ENCODE data around the gene DCBLD2.

Gene DCBLD2

GRCh38 chr3:98768961-98769360 lies 132.5 kb downstream of the DCBLD2 start:
- DNase-seq (ENCODE audit: low read depth in 2 of 2): no peak

DNA sequence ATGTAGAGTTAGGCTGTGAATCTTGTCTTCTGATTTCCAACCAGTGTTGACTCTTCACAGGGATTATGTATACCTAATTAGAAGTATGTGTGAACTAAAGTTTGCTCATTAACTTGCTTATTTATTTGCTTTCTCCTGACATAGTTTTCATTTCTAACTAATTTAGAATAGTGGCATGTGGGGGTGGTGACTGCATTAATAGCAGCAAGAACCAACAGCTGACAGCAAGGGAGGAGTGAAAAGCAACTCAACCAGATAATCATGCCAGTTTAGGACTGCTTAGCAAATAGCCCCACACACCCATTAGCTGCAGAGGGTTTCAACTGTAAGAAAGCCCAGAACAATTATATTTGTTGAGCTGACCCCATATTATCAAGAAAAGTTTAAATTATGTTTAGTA lies 134.6 kb downstream of the DCBLD2 start:
- no peak for DNase-seq (ENCODE audit: low read depth in 2 of 2)

DNA sequence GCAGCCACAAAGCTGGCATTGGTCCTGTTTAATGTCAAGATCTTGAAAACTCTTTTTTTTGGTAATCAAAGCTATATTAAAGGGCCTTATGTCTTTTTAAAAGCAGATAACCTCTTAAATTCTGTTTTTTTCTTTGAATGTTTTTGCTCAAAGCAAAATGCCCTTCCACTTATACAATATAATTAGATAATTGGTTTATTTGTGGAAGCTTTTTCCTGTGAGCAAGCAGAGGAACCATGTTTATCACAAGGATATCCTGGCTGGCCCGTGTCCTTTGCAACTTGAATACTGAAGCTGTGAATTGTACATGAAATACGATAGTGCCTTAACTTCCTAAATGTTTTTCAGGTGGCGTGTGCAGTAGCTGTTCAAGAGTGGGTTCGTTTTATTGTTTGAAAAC lies 135.8 kb downstream of the DCBLD2 start:
- DNase-seq (ENCODE audit: low read depth in 2 of 2): no peak

DNA sequence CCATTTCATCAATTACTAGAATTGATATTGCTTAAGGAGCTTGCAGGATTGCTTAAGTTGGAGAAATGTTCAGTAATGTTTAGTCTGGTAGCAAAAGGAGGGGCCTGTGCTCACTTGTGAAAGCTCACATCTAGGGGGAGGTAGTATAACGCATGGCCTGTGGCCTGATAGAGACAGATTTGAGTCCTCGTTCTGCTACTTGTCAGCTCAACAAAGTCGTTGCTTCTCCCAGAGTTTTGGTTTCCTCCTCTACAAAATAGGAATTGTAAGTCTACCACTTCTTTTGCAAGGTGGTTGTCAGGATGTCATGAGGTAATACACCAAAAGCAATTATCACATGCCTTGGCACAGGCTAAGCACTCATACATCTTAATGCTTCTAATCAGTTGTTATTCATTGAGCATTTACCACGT lies 137.0 kb downstream of the DCBLD2 start:
- no peak for DNase-seq (ENCODE audit: low read depth in 2 of 2)

DNA sequence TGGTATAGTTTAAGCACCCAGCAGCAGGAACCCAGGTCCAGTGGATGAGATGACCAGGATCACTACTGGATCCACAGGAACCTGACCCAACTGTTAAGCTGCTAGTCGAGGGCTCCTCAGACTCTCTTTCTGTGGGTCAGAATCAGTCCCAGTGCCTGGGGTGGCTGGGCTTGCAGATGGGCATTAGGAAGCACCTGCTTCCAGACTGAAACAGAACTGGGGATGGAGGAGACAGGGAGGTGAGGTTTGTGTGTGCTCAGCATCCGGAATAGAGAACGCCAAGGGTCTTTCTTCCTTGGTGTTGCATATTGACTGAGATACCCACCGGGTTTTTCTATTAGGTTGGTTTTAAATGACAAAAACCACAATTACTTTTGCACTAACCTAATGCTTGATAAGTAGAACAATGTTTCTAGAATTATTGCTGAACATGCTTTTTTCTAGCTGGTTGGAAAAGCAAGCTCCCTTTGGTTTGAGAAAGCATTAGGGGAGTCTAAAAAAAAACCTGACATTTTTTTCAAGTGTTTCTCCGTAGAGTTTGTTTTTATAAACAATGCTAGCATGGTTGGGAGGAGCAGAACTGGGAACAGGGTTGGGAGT lies 137.6 kb downstream of the DCBLD2 start:
- DNase-seq (ENCODE audit: low read depth in 2 of 2): no peak

DNA sequence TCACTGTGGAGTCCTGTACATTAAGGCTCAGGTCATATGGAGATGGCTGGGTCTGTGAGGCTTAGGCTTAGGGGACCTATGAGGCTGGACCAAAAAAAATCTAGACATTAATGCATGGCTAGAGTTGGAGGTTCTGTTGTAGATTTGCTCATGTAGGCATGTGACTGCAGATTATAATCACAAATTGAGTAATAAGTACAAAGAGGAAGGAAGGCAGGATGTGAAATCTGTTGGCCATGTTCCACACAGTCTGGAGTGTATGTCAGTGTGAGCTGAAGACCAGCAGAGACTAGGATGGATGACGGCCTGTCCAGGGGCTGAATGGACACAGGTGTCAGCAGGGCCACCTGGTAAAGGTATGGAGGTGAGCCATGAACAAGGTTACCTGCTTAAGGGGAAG lies 138.4 kb downstream of the DCBLD2 start, which contains the start of gene ST3GAL6:
Gene ST3GAL6 (plus strand): TSS at position 265 of the 400 bp plus-strand sequence. CDS start 5,101 bp downstream, outside the sequence.
- DNase-seq (ENCODE audit: low read depth in 2 of 2): no peak

GRCh38 chr3:98761643-98762229 lies 139.8 kb downstream of the DCBLD2 start:
- no peak for DNase-seq (ENCODE audit: low read depth in 2 of 2)

DNA sequence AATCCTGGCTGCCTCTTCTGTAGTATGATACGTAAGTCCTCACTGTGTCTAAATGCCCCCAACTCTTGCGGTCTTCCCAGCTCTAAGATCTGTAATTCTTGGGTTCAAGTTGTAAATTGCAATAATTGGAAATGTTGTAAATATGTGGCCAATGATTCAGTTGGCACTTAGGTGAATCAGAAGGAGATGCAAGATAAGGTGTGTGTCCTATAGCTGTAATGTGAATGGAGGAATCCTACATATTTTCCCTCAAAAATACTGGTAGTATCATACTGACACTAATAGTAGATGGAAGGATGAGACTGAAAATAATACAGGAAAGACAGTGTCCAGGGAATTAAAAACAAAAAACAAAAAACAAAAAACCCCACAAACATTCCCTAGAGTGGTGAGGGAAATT lies 141.9 kb downstream of the DCBLD2 start:
- DNase-seq (ENCODE audit: low read depth in 2 of 2): no peak

DNA sequence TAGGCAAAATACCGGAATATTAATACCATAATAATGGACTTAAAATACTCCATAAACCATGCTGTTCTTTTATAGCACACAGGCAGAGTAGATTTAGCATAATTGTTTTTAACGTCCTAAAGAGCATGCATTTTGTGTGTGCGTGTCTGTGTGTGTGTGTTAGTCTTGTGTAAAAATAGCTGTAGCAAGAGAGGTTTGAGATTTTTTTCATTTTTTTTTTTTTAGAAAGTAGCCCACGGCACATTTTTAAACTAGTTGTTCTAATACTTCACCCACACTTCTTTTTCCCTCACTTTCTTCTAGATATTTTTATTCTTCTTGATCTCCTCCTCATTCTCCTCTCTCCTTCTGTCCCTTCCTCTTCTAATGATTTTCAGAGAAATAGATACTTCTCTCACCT lies 145.9 kb downstream of the DCBLD2 start:
- no peak for DNase-seq (ENCODE audit: low read depth in 2 of 2)

DNA sequence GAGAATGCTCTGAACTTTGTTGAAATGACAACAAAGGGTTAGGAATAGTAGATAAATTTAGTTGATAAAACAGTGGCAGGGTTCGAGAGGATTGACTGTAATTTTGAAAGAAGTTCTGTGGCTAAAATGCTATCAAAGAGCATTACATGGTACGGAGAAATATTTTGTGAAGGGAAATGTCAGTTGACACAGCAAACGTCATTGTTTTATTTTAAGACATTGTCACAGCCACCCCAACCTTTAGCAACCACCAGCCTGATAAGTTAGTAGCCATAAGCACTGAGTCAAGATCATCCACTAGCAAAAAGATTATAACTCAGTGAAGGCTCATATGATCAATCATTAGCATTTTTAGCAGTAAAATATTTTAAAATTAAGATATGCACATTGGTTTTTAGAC lies 147.0 kb downstream of the DCBLD2 start:
- DNase-seq (ENCODE audit: low read depth in 2 of 2): no peak

DNA sequence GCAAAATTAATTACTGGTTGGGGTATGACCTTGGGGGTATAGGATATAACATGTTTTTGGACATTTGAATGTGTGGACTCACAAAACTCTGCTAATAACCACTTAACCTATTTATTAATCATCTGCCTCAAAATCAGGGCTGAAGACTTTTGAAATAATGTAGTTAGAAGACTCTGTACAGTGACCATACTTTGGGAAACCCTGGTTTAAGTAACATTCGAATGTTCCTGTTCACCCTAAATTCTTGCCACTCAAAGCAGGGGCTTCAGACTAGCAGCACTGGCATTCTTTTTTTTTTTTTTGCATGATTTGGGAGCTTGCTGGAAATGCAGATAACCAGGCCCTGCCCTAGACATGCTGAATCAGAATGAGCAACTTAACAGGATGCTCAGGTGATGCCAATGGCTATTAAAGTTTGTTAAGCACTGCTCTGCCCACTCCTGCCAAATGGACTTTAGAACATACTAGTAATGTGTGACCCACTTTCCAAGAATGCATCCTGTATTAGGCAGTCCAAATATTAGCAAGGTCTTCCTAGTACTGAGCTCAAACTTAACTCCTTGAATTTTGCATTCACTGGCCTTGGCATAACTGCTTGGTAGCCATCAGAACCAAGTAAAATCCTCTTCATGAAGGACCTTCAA lies 151.1 kb downstream of the DCBLD2 start:
- no peak for DNase-seq (ENCODE audit: low read depth in 2 of 2)

- DNase-seq (ENCODE audit: low read depth in 2 of 2): no peak
These were observed 154.6 kb downstream of the DCBLD2 start for GRCh38 chr3:98746882-98747281.

GRCh38 chr3:98746122-98746521 lies 155.4 kb downstream of the DCBLD2 start:
- DNase-seq (ENCODE audit: low read depth in 2 of 2): no peak
